ENCODE results near the gene GRK5.

- TF ChIP-seq, protein P1, sequence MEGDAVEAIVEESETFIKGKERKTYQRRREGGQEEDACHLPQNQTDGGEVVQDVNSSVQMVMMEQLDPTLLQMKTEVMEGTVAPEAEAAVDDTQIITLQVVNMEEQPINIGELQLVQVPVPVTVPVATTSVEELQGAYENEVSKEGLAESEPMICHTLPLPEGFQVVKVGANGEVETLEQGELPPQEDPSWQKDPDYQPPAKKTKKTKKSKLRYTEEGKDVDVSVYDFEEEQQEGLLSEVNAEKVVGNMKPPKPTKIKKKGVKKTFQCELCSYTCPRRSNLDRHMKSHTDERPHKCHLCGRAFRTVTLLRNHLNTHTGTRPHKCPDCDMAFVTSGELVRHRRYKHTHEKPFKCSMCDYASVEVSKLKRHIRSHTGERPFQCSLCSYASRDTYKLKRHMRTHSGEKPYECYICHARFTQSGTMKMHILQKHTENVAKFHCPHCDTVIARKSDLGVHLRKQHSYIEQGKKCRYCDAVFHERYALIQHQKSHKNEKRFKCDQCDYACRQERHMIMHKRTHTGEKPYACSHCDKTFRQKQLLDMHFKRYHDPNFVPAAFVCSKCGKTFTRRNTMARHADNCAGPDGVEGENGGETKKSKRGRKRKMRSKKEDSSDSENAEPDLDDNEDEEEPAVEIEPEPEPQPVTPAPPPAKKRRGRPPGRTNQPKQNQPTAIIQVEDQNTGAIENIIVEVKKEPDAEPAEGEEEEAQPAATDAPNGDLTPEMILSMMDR (IDR thresholded peaks at IDR 0.05) = no peak
- TF ChIP-seq POLR2A (IDR thresholded peaks at IDR 0.05) (no peak), POLR2AphosphoS5 (IDR thresholded peaks at IDR 0.05) (no peak), EP300 (IDR thresholded peaks at IDR 0.05) (no peak)
Measured at GRCh38 chr10:119450606-119451299, 243.4 kb downstream of the GRK5 start.
